Trophoblast cell (in vitro differentiated cells and primary cell): ENCODE measurements around the gene CRADD.
A peak's percentile ranks its signal among the peaks of the same experiment; 100 is the strongest.

Experiments used
- DNase-seq, 2 donors: peaks; one replicate each; pipeline ENCODE4 v3.0.0-alpha.2; 2016
- H2AFZ ChIP-seq: 2 replicates; pipeline ENCODE4 v1.6.1; 2013; ENCODE audit warnings: low read length, moderate library complexity, mild to moderate bottlenecking; ENCODE audit not compliant: insufficient read depth, poor library complexity
- H2AK5ac ChIP-seq: 2 replicates; pipeline ENCODE4 v1.6.1; 2013; ENCODE audit warnings: mild to moderate bottlenecking, low read length
- H2BK120ac ChIP-seq: 2 replicates; pipeline ENCODE4 v1.6.1; 2013; ENCODE audit warnings: low read length, mild to moderate bottlenecking, moderate library complexity; ENCODE audit not compliant: insufficient read depth, poor library complexity
- H2BK12ac ChIP-seq: 2 replicates; pipeline ENCODE4 v1.6.1; 2013; ENCODE audit warnings: mild to moderate bottlenecking, low read length, moderate library complexity
- H2BK5ac ChIP-seq: 2 replicates; pipeline ENCODE4 v1.6.1; 2013; ENCODE audit warnings: low read length, low read depth, moderate library complexity, mild to moderate bottlenecking; ENCODE audit not compliant: poor library complexity
- H3K14ac ChIP-seq: 2 replicates; pipeline ENCODE4 v1.6.1; 2013; ENCODE audit warnings: mild to moderate bottlenecking, low read length
- H3K18ac ChIP-seq: 2 replicates; pipeline ENCODE4 v1.6.1; 2013; ENCODE audit warnings: mild to moderate bottlenecking, low read length
- H3K23ac ChIP-seq: 2 replicates; pipeline ENCODE4 v1.6.1; 2013; ENCODE audit warnings: low read length
- H3K27ac ChIP-seq: 2 replicates; pipeline ENCODE4 v1.5.1; 2013; ENCODE audit warnings: low read depth, mild to moderate bottlenecking, inconsistent platforms, low read length, moderate library complexity
- H3K27me3 ChIP-seq: 2 replicates; pipeline ENCODE4 v1.6.1; 2013; ENCODE audit warnings: inconsistent platforms, mild to moderate bottlenecking, low read length, moderate library complexity; ENCODE audit not compliant: insufficient read depth
- H3K36me3 ChIP-seq, 2 experiments: 1 replicate in 1 of 2; 2 replicates in 1 of 2; pipeline ENCODE4 v1.6.1; 2013; ENCODE audit warnings: low read length in 2 of 2, mild to moderate bottlenecking in 2 of 2, moderate library complexity in 1 of 2; ENCODE audit not compliant: insufficient read depth in 2 of 2, control insufficient read depth in 1 of 2
- H3K4ac ChIP-seq: 2 replicates; pipeline ENCODE4 v1.6.1; 2013; ENCODE audit warnings: low read depth, mild to moderate bottlenecking, low read length, moderate library complexity
- H3K4me1 ChIP-seq, 2 experiments: 1 replicate in 1 of 2; 2 replicates in 1 of 2; pipeline ENCODE4 v1.6.1; 2013; ENCODE audit warnings: low read length in 2 of 2, mild to moderate bottlenecking in 2 of 2, moderate library complexity in 1 of 2; ENCODE audit not compliant: insufficient read depth in 2 of 2, control insufficient read depth in 1 of 2
- H3K4me2 ChIP-seq: 2 replicates; pipeline ENCODE4 v1.6.1; 2013; ENCODE audit warnings: inconsistent platforms, mild to moderate bottlenecking, low read length, moderate library complexity
- H3K4me3 ChIP-seq: 2 replicates; pipeline ENCODE4 v1.5.1; 2013; ENCODE audit warnings: mild to moderate bottlenecking, low read depth, low read length, inconsistent platforms
- H3K79me1 ChIP-seq: one replicate; pipeline ENCODE4 v1.6.1; 2013; ENCODE audit warnings: low read length
- H3K79me2 ChIP-seq: 2 replicates; pipeline ENCODE4 v1.6.1; 2013; ENCODE audit warnings: low read length, mild to moderate bottlenecking; ENCODE audit not compliant: control insufficient read depth, insufficient read depth, poor library complexity
- H3K9ac ChIP-seq: 2 replicates; pipeline ENCODE4 v1.6.1; 2013; ENCODE audit warnings: mild to moderate bottlenecking, low read length
- H3K9me3 ChIP-seq: 2 replicates; pipeline ENCODE4 v1.6.1; 2013; ENCODE audit warnings: low read depth, mild to moderate bottlenecking, control low read depth, inconsistent platforms, low read length; ENCODE audit not compliant: insufficient read depth
- H4K12ac ChIP-seq: 2 replicates; pipeline ENCODE4 v1.6.1; 2013; ENCODE audit warnings: low read depth, mild to moderate bottlenecking, low read length, moderate library complexity
- H4K8ac ChIP-seq: 2 replicates; pipeline ENCODE4 v1.6.1; 2013; ENCODE audit warnings: low read depth, mild to moderate bottlenecking, low read length, moderate library complexity
- H4K91ac ChIP-seq: one replicate; pipeline ENCODE4 v1.6.1; 2013; ENCODE audit warnings: low read depth, mild to moderate bottlenecking, low read length, moderate library complexity
- WGBS: extraction: QIAGEN DNeasy Blood & Tissue Kit; methylation state at CpG from one replicate; pipeline ENCODE4 v1.1.7; 2013; ENCODE audit warnings: missing lambda C conversion rate; ENCODE audit not compliant: insufficient read length, insufficient coverage; ENCODE audit errors: extremely low coverage; 5-methylcytosine and 5-hydroxymethylcytosine counted together

Gene CRADD

GRCh38 chr12:93846936-93847516, 169.9 kb downstream of the CRADD start:
- Histone ChIP-seq H3K4me2 (no peak overlapping the region), H3K4me1 (no peaks in the 10 kb centered on the region), H3K4me3 (no peak overlapping the region), H3K14ac (no peak overlapping the region), H2AFZ (no peak overlapping the region), H2BK12ac (no peak overlapping the region), H3K79me1 (no peaks in the 10 kb centered on the region), H3K23ac (no peak overlapping the region), H3K9ac (no peak overlapping the region), H4K12ac (no peak overlapping the region), H3K27ac (no peak overlapping the region), H3K36me3 (no peaks in the 10 kb centered on the region), H4K91ac (no peak overlapping the region), H4K8ac (no peak overlapping the region), H3K79me2 (no peaks in the 10 kb centered on the region), H2AK5ac (no peak overlapping the region), H3K18ac (no peak overlapping the region), H3K27me3 (no peaks in the 10 kb centered on the region), H2BK5ac (no peak overlapping the region), H3K9me3 (no peaks in the 10 kb centered on the region), H3K4ac (no peak overlapping the region), H2BK120ac (no peak overlapping the region)
- peak; percentile 58 to 94 for DNase-seq
- no CpG with 5 or more reads among the region's 5 CpGs for WGBS

GRCh38 chr12:93847517-93848474, 170.6 kb downstream of the CRADD start:
- no peaks in the 10 kb centered on the region for H3K4me1 ChIP-seq
- H3K36me3 ChIP-seq, result no peaks in the 10 kb centered on the region
- no peaks in the 10 kb centered on the region for H3K27me3 ChIP-seq
- WGBS, result no CpG with 5 or more reads among the region's 7 CpGs
- no peak overlapping the region for H2BK5ac ChIP-seq
- H4K8ac ChIP-seq, result no peak overlapping the region
- H3K14ac ChIP-seq, result no peak overlapping the region
- H2AFZ ChIP-seq, result no peak overlapping the region
- no peak overlapping the region for H2AK5ac ChIP-seq
- no peak overlapping the region for H3K9ac ChIP-seq
- no peak overlapping the region for H3K4me2 ChIP-seq
- H3K4me3 ChIP-seq, result no peak overlapping the region
- H3K18ac ChIP-seq, result no peak overlapping the region
- no peak overlapping the region for H2BK120ac ChIP-seq
- H3K27ac ChIP-seq, result no peak overlapping the region
- H3K9me3 ChIP-seq, result no peaks in the 10 kb centered on the region
- H2BK12ac ChIP-seq, result no peak overlapping the region
- DNase-seq, result peak in 1 of 2 donors; percentile 72
- H3K4ac ChIP-seq, result no peak overlapping the region
- H3K79me2 ChIP-seq, result no peaks in the 10 kb centered on the region
- H3K23ac ChIP-seq, result no peak overlapping the region
- H4K91ac ChIP-seq, result no peak overlapping the region
- no peak overlapping the region for H4K12ac ChIP-seq
- H3K79me1 ChIP-seq, result no peaks in the 10 kb centered on the region

GRCh38 chr12:93848523-93849101, 171.4 kb downstream of the CRADD start:
- H2AK5ac ChIP-seq, result no peak overlapping the region
- H4K8ac ChIP-seq, result no peak overlapping the region
- H3K14ac ChIP-seq, result no peak overlapping the region
- H3K4me1 ChIP-seq, result no peaks in the 10 kb centered on the region
- H3K9ac ChIP-seq, result no peak overlapping the region
- H3K79me2 ChIP-seq, result no peaks in the 10 kb centered on the region
- no peak overlapping the region for H4K91ac ChIP-seq
- no peak for DNase-seq
- no peak overlapping the region for H2BK120ac ChIP-seq
- no peaks in the 10 kb centered on the region for H3K79me1 ChIP-seq
- H3K9me3 ChIP-seq, result no peaks in the 10 kb centered on the region
- no peak overlapping the region for H2BK12ac ChIP-seq
- no peaks in the 10 kb centered on the region for H3K27me3 ChIP-seq
- no peak overlapping the region for H4K12ac ChIP-seq
- H3K4me2 ChIP-seq, result no peak overlapping the region
- H3K18ac ChIP-seq, result no peak overlapping the region
- H3K4ac ChIP-seq, result no peak overlapping the region
- no peak overlapping the region for H2BK5ac ChIP-seq
- H2AFZ ChIP-seq, result no peak overlapping the region
- H3K23ac ChIP-seq, result no peak overlapping the region
- no peaks in the 10 kb centered on the region for H3K36me3 ChIP-seq
- no peak overlapping the region for H3K27ac ChIP-seq
- H3K4me3 ChIP-seq, result no peak overlapping the region
- WGBS, result no CpG with 5 or more reads among the region's 11 CpGs

- H3K9me3 ChIP-seq, result no peaks in the 10 kb centered on the region
- H3K18ac ChIP-seq, result no peak overlapping the region
- H2AK5ac ChIP-seq, result no peak overlapping the region
- H3K9ac ChIP-seq, result no peak overlapping the region
- H3K4me1 ChIP-seq, result peaks cover 0 to 2% of the 10 kb centered on the region in 2 experiments
- H4K91ac ChIP-seq, result no peak overlapping the region
- H2AFZ ChIP-seq, result no peak overlapping the region
- no peaks in the 10 kb centered on the region for H3K79me2 ChIP-seq
- H2BK120ac ChIP-seq, result no peak overlapping the region
- H3K4me3 ChIP-seq, result no peak overlapping the region
- H2BK12ac ChIP-seq, result no peak overlapping the region
- H3K4ac ChIP-seq, result no peak overlapping the region
- no CpG with 5 or more reads among the region's 15 CpGs for WGBS
- H3K27ac ChIP-seq, result no peak overlapping the region
- no peaks in the 10 kb centered on the region for H3K27me3 ChIP-seq
- H3K4me2 ChIP-seq, result no peak overlapping the region
- H3K79me1 ChIP-seq, result no peaks in the 10 kb centered on the region
- no peak overlapping the region for H4K8ac ChIP-seq
- H2BK5ac ChIP-seq, result no peak overlapping the region
- H3K14ac ChIP-seq, result no peak overlapping the region
- no peaks in the 10 kb centered on the region for H3K36me3 ChIP-seq
- H3K23ac ChIP-seq, result no peak overlapping the region
- H4K12ac ChIP-seq, result no peak overlapping the region
- no peak for DNase-seq
Measured at GRCh38 chr12:93849946-93850345, 172.8 kb downstream of the CRADD start.
